Neural cell (in vitro differentiated cells): ENCODE results near the gene ARHGEF26. TPM values are rescaled to one million over a fixed set of nuclear protein-coding genes. Genes with fewer than 3 reads are reported as not detected.

Source experiments
- H2AFZ ChIP-seq: fragments of 200-600, 300-800 bp; sonication (generic), shearing (Covaris generic); 2 replicates; pipeline ENCODE4 v1.6.0; 2014; ENCODE audit warnings: low read depth, mild to moderate bottlenecking, antibody characterized with exemption, low read length, moderate library complexity
- H3F3A ChIP-seq: fragments of 200-600 bp; shearing (Covaris generic); 2 replicates; pipeline ENCODE4 v1.6.1; 2016; ENCODE audit warnings: mild to moderate bottlenecking, moderate library complexity, mixed read lengths, antibody characterized with exemption, low read length; ENCODE audit not compliant: insufficient read depth, poor library complexity, severe bottlenecking
- H3K27ac ChIP-seq: fragments of 200-600, 300-800 bp; sonication (generic), shearing (Covaris generic); 2 replicates; pipeline ENCODE4 v1.5.1; 2014; ENCODE audit warnings: mild to moderate bottlenecking, low read length, moderate library complexity
- H3K27me3 ChIP-seq: fragments of 300-800, 200-600 bp; sonication (generic), shearing (Covaris generic); 2 replicates; pipeline ENCODE4 v1.6.0; 2014; ENCODE audit warnings: mild to moderate bottlenecking, low read depth, low read length, moderate library complexity; ENCODE audit not compliant: insufficient read depth
- H3K36me3 ChIP-seq: fragments of 300-800, 200-600 bp; sonication (generic), shearing (Covaris generic); 2 replicates; pipeline ENCODE4 v1.5.1; 2014; ENCODE audit warnings: mild to moderate bottlenecking, antibody characterized with exemption, low read length, moderate library complexity; ENCODE audit not compliant: insufficient read depth
- H3K4me2 ChIP-seq: fragments of 300-800, 200-600 bp; sonication (generic), shearing (Covaris generic); 2 replicates; pipeline ENCODE4 v1.6.0; 2014; ENCODE audit warnings: mild to moderate bottlenecking, low read length
- H3K4me3 ChIP-seq: fragments of 300-800, 200-600 bp; sonication (generic), shearing (Covaris generic); 2 replicates; pipeline ENCODE4 v1.5.1; 2014; ENCODE audit warnings: mild to moderate bottlenecking, low read length, moderate library complexity
- H3K79me2 ChIP-seq: fragments of 200-600 bp; shearing (Covaris generic); replicated peaks from 2 replicates; pipeline ENCODE4 v1.6.0; 2014; ENCODE audit warnings: mild to moderate bottlenecking, low read length, moderate library complexity; ENCODE audit not compliant: insufficient read depth
- H3K9ac ChIP-seq: fragments of 300-800, 200-600 bp; sonication (generic), shearing (Covaris generic); 2 replicates; pipeline ENCODE4 v1.6.1; 2016; ENCODE audit warnings: mild to moderate bottlenecking, low read length, mixed read lengths
- H3K9me2 ChIP-seq: fragments of 200-600 bp; shearing (Covaris generic); 2 replicates; pipeline ENCODE4 v1.6.1; 2016; ENCODE audit warnings: mild to moderate bottlenecking, low read length, mixed read lengths; ENCODE audit not compliant: insufficient read depth
- H3K9me3 ChIP-seq: fragments of 200-600, 300-800 bp; sonication (generic), shearing (Covaris generic); 2 replicates; pipeline ENCODE4 v1.6.1; 2016; ENCODE audit warnings: mild to moderate bottlenecking, mixed run types, low read length, moderate library complexity, mixed read lengths
- H4K20me1 ChIP-seq: fragments of 200-600 bp; shearing (Covaris generic); 2 replicates; pipeline ENCODE4 v1.6.1; 2016; ENCODE audit warnings: mild to moderate bottlenecking, mixed run types; ENCODE audit not compliant: insufficient read depth
- CTCF ChIP-seq: fragments of 450-650 bp; IDR thresholded peaks from 2 replicates; pipeline ENCODE4 v1.5.1; 2014; ENCODE audit warnings: antibody characterized with exemption, mild to moderate bottlenecking, moderate library complexity; ENCODE audit not compliant: poor library complexity, severe bottlenecking
- EP300 ChIP-seq: fragments of 450-650 bp; conservative IDR thresholded peaks from 2 replicates; pipeline ENCODE4 v1.6.1; 2014; ENCODE audit warnings: antibody characterized with exemption, mild to moderate bottlenecking, moderate library complexity; ENCODE audit not compliant: poor library complexity, severe bottlenecking
- EZH2 ChIP-seq: fragments of 200-600, 300-800 bp; shearing (Covaris generic), sonication (generic); IDR thresholded peaks from 2 replicates; pipeline ENCODE4 v1.6.1; 2014; ENCODE audit warnings: antibody characterized with exemption, low read length, borderline replicate concordance, mild to moderate bottlenecking; ENCODE audit not compliant: insufficient read depth, poor library complexity, severe bottlenecking
- MXI1 ChIP-seq: fragments of 450-650 bp; conservative IDR thresholded peaks from 2 replicates; pipeline ENCODE4 v1.6.1; 2014; ENCODE audit warnings: antibody characterized with exemption, mild to moderate bottlenecking; ENCODE audit not compliant: poor library complexity, severe bottlenecking
- POLR2AphosphoS5 ChIP-seq: IDR thresholded peaks from 2 replicates; pipeline ENCODE4 v1.6.1; 2012
- RAD21 ChIP-seq: fragments of 450-650 bp; conservative IDR thresholded peaks from 2 replicates; pipeline ENCODE4 v1.6.1; 2014; ENCODE audit warnings: antibody characterized with exemption, mild to moderate bottlenecking, moderate library complexity
- REST ChIP-seq: IDR thresholded peaks from 2 replicates; pipeline ENCODE4 v1.6.1; 2012; ENCODE audit warnings: borderline replicate concordance
- SMC3 ChIP-seq: fragments of 450-650 bp; conservative IDR thresholded peaks from 2 replicates; pipeline ENCODE4 v1.6.1; 2014; ENCODE audit warnings: antibody characterized with exemption, mild to moderate bottlenecking, moderate library complexity; ENCODE audit not compliant: poor library complexity
- TAF1 ChIP-seq: IDR thresholded peaks from 2 replicates; pipeline ENCODE4 v1.6.1; 2012; ENCODE audit warnings: low read depth
- polyA plus RNA-seq: library from polyadenylated mRNA; depleted of rRNA; stranded (reverse); fragments of >200 nt; gene quantifications from 2 replicates; pipeline ENCODE4 v1.2.3, GENCODE V29; 2014

ARHGEF26 gene
- polyA plus RNA-seq, 1 donor from 2014 or later, result 5.7 TPM

GRCh38 chr3:154220462-154220861, 99.3 kb downstream of the ARHGEF26 start:
- no peaks in the 10 kb centered on the region for H3K27me3 ChIP-seq
- H3K9me3 ChIP-seq, result no peaks in the 10 kb centered on the region
- H3F3A ChIP-seq, result no peaks in the 10 kb centered on the region

GRCh38 chr3:154223519-154223918, 102.3 kb downstream of the ARHGEF26 start:
- Histone ChIP-seq H4K20me1 (no peaks in the 10 kb centered on the region), H3K36me3 (no peaks in the 10 kb centered on the region), H2AFZ (no peak overlapping the region), H3K4me3 (no peak overlapping the region), H3K4me2 (no peak overlapping the region), H3K9me3 (no peaks in the 10 kb centered on the region), H3F3A (no peaks in the 10 kb centered on the region), H3K27ac (no peak overlapping the region), H3K9me2 (no peaks in the 10 kb centered on the region), H3K9ac (no peak overlapping the region), H3K79me2 (no peaks in the 10 kb centered on the region), H3K27me3 (no peaks in the 10 kb centered on the region)
- no peak for TF ChIP-seq RAD21
- TF ChIP-seq CTCF, result no peak
- no peak for TF ChIP-seq EP300
- TF ChIP-seq REST, result no peak
- TF ChIP-seq MXI1, result no peak
- no peak for TF ChIP-seq SMC3
- no peak for TF ChIP-seq POLR2AphosphoS5

More at GRCh38 chr3:154220462-154220861, 99.3 kb downstream of the ARHGEF26 start:
- H2AFZ ChIP-seq, result no peak overlapping the region
- no peaks in the 10 kb centered on the region for H3K9me2 ChIP-seq
- TF ChIP-seq SMC3 (no peak), TAF1 (no peak), CTCF (no peak), REST (no peak), RAD21 (no peak), POLR2AphosphoS5 (no peak), EP300 (no peak), EZH2 (no peak), MXI1 (no peak)
- no peak overlapping the region for H3K27ac ChIP-seq
- no peak overlapping the region for H3K9ac ChIP-seq
- H3K4me2 ChIP-seq, result no peak overlapping the region
- H3K36me3 ChIP-seq, result no peaks in the 10 kb centered on the region
- no peaks in the 10 kb centered on the region for H3K79me2 ChIP-seq
- no peaks in the 10 kb centered on the region for H4K20me1 ChIP-seq
- no peak overlapping the region for H3K4me3 ChIP-seq
